HL-60/S4 (cell line): ENCODE measurements around the gene OPA3.

Source experiments
- in situ Hi-C: fragments of 300-500 bp; cut with MboI; formaldehyde crosslinking; loops from 2 replicates; pipeline ENCODE4 v1.14.3; 2022; ENCODE audit warnings: low sequenced_read_pairs

Gene OPA3

GRCh38 chr19:45505996-45506245, 78.7 kb downstream of the OPA3 start:
- in situ Hi-C loops, result no loop called here

GRCh38 chr19:45505151-45505995, 79.2 kb downstream of the OPA3 start:
- in situ Hi-C loops, result no loop called here

DNA sequence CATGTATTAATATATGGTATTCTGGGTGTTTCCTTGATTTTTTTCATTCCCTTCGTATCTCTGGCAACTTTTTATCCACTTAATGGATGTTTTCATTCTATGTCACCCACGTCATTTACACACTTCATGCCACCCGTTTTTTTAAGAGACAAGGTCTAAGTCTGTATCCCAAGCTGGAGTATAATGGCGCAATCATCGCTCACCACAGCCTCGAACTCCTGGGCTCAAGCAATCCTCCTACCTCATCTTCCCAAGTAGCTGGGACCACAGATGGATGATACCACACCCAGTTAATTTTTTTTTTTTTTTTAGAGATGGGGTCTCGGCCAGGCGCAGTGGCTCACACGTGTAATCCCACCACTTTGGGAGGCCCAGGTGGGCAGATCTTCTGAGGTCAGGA, 80.7 kb downstream of the OPA3 start:
- in situ Hi-C loops, result no loop called here

GRCh38 chr19:45502111-45502510, 82.5 kb downstream of the OPA3 start:
- in situ Hi-C loops, result no loop called here

- in situ Hi-C loops, result no loop called here
These were observed 82.9 kb downstream of the OPA3 start for GRCh38 chr19:45501730-45502014.

- in situ Hi-C loops, result no loop called here
These were observed 83.5 kb downstream of the OPA3 start for GRCh38 chr19:45500918-45501729.

DNA sequence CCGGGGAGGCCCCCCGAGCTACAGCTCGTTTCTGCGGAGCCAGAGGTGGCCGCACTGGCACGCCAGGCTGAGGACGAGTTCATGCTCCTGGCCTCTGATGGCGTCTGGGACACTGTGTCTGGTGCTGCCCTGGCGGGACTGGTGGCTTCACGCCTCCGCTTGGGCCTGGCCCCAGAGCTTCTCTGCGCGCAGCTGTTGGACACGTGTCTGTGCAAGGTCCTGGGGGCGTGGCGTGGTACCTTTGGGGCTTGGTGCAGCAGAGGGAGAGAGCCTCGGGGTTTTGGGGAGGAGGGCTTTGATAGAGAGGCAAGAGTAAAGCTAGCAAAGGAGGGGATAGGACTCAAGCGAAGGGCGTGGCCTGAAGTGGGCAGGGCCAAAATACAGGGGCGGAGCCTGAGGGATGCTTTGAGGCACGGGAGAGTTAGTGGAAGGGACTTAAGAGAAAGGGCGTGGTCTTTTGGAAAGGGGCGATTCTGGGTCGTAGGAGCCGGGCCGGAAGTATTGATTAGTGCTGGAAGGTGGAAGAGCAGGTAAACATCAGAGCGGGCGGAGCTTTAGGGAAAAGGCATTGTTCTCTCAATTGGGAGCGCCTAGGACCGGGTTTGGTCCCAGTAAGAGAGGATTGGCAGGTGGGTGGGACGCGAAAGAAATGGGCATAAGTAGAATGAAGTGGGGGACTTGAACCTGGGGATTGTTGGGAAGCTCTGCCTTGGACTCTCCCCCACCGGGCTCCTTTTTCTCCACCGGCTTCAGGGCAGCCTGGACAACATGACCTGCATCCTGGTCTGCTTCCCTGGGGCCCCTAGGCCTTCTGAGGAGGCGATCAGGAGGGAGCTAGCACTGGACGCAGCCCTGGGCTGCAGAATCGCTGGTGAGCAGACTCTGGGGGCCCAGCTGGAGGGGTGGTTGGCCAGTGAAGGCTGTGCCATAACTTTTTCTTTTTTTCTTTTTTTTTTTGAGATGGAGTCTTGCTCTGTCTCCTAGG, 85.1 kb downstream of the OPA3 start:
- in situ Hi-C loops, result no loop called here

GRCh38 chr19:45498411-45499195, 86.0 kb downstream of the OPA3 start, which contains the start of gene PPM1N:
PPM1N (plus strand) TSS chr19:45498443; CDS start chr19:45498473, 30 bp downstream.
- in situ Hi-C loops, result no loop called here

- in situ Hi-C loops, result no loop called here
These were observed 86.8 kb downstream of the OPA3 start for GRCh38 chr19:45497791-45498190.

DNA sequence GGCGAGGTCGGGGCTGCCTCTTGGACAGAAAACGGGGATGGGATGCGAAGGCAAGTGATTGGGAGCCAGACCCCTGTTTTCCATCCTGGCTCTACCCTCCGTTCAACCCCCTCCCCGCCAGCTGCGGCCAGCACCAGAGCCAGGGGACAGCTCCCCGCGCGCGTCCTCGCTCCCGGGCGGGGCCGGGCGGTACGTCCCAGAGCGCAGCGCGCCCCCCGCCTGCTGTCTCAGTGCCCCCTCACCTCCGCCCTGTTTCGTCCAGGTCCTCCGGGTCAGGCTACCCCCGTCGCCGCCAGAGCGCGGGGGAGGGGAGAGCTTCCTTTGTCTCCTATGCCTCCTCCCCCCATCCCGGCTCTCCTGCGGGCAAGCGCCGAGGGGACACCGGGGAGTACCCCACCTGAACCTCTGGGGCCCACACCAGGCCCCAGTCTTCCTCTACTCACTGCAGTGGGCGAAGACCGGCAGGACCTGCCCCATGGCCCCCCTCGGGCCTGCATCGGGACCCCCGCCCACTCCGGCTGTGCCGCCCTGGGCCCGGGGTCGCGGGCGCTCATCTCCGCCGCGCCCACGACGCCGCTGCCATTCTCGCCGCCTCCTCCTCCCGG, 88.2 kb downstream of the OPA3 start:
- in situ Hi-C loops, result no loop called here

DNA sequence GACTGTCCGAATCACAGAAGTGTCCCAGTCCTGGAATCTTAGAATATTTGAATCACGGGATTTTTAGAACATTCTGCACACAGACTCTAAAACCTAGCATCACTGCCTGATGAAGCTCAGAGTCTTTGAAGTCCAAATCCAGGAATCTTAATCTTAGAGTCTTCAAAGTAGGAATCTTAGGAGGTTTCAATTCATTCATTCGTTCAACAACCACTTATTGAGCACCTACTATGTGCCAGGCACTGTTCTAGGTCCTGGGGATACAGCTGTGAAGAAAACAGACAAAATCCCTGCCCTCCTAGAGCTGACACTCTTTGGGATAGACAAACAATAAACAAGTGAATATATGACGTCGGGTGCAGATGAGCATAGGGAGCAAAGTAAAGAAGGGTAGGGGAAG, 89.4 kb downstream of the OPA3 start:
- in situ Hi-C loops, result no loop called here

DNA sequence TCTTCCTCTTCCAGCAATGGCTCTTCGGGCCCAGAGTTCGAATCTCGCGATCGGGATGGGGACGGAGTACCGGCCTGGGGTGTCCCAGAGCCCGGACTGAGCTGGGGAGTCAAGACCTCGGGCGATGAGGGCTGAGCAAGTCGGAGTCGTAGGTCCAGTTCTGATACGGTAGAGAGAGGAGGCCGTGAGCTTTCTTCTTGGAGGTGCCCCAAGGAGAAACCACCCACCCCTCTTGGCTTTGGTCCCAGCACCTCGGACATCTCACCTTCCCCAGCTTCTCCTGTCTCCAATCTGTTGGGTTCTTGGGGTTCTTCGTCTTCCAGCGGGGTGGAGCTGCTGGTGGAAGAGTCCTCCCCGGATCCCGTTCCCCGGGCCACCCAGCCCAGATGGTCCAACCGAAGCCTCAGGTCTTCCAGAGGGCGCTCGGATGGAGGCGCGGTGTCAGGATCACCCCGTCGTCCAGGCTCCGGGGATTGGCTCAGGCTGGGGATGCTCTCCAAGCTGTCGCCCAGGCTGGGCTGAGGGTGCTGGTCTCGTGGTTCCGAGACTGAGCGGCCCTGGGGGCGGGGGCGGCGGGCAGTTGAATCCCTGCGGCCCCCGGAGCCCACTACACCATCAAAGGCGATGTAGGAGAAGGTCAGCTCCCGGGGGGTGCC, 90.2 kb downstream of the OPA3 start:
- in situ Hi-C loops, result loop anchor here (5.0 kb wide), 1 partner anchor 68 kb away; no protein-coding TSS in a partner anchor

- in situ Hi-C loops, result loop anchor here (5.0 kb wide), 1 partner anchor 69 kb away; no protein-coding TSS in a partner anchor
These were observed 91.8 kb downstream of the OPA3 start for GRCh38 chr19:45492627-45493470.

DNA sequence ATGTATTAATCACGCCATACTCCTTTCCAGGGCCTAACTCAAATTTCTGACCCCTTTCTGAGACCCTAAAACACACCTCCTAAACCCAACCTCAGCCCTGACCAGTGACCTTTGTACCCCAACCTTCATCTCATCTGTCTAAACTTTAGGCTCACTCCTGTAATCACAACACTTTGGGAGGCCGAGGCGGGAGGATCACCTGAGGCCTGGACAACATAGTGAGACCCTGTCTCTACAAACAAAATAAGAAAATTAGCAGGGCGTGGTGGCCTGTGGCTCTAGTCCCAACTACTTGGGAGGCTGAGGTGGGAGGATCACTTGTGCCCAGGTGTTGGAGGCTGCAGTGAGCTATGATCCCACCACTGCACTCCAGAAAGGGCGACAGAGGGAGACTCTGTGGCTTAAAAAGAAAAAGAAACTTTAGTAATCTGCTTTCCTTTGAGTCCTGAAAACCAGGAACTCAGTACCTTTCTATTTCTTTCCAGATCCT, 92.4 kb downstream of the OPA3 start:
- in situ Hi-C loops, result loop anchor here (5.0 kb wide), 1 partner anchor 70 kb away; no protein-coding TSS in a partner anchor

DNA sequence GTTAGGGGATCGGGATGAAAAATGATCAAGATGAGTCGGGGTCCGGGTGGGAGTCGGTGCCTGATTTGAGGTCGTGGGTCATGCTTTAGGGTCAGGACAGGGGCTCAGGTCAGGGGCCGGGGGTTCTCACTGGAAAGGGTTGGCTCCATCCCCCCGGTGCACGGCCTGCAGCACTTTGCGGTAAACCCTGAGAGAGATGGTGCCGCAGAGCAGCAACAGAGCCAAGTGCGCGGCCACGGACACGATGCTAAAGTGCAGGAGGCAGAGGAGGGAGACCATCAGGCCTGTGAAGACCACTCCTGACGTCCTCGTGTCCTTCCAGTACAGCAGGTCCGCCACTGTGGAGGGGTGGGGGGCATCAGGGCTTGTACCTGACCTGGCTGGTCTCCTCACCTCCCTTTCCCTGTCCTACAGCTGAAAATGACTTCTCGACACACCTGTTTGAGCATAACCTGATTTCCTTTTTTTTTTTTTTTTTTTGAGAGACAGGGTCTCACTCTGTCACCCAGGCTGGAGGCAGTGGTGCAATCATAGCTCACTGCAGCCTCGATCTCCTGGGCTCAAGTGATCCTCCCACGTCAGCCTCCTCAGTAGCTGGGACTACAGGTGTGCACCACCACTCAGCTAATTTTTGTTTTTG, 95.3 kb downstream of the OPA3 start:
- in situ Hi-C loops, result no loop called here

DNA sequence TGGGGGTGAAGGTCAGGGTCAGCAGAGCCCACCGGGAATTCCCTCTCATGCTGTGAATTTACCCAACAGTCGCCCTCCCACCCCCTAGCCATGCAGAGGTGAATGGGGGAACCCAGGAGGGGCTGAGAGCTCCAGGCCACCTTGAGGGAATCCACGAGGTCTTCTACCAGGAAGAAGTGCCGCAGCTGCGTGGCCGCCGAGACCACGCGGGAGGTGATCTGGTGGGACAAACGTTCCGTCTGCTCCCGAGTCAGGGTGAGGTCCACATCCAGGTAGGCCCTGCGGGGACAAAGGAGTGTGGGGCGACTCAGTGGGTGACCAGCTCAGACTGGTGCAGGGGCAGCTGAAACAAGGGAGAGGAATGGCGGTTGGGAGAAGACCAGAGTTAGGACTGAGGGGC, 95.9 kb downstream of the OPA3 start:
- in situ Hi-C loops, result no loop called here

GRCh38 chr19:45485305-45486077, 99.1 kb downstream of the OPA3 start:
- in situ Hi-C loops, result no loop called here
